Kidney epithelial cell (primary cell): ENCODE measurements around the gene ECEL1. TPM values are rescaled to one million over a fixed set of nuclear protein-coding genes. Genes with fewer than 3 reads are reported as not detected.
"Not testable (repeated sequence)": the region's sequence is repeated elsewhere in the genome, so short reads cannot be mapped to it uniquely, and the experiment has no call there.

ENCODE experiments used
- DNase-seq: peaks from one replicate; pipeline ENCODE4 v3.0.0-alpha.2; 2010; ENCODE audit warnings: low read depth
- H3K27me3 ChIP-seq: 2 replicates; pipeline ENCODE4 v1.6.0; 2011; ENCODE audit warnings: low read length; ENCODE audit not compliant: control insufficient read depth, insufficient read depth
- H3K36me3 ChIP-seq: 2 replicates; pipeline ENCODE4 v1.5.1; 2011; ENCODE audit warnings: low read length; ENCODE audit not compliant: control insufficient read depth, insufficient read depth
- H3K4me3 ChIP-seq: 2 replicates; pipeline ENCODE4 v1.5.1; 2011; ENCODE audit warnings: low read depth, mild to moderate bottlenecking, control low read depth, low read length
- total RNA-seq: library from RNA; depleted of rRNA; stranded (reverse); fragments of >200 nt; gene quantifications from 2 replicates; pipeline ENCODE4 v1.2.3, GENCODE V29; 2015
- TF ChIP-seq, protein P1 (sequence below): IDR thresholded peaks from 2 replicates; pipeline ENCODE4 v1.5.1; 2011; ENCODE audit warnings: mild to moderate bottlenecking, moderate library complexity, low read length, control low read depth, inconsistent platforms; ENCODE audit not compliant: insufficient read depth, poor library complexity, severe bottlenecking

Gene ECEL1
- total RNA-seq, 1 donor from 2014 or later, result 2.2 TPM

DNA sequence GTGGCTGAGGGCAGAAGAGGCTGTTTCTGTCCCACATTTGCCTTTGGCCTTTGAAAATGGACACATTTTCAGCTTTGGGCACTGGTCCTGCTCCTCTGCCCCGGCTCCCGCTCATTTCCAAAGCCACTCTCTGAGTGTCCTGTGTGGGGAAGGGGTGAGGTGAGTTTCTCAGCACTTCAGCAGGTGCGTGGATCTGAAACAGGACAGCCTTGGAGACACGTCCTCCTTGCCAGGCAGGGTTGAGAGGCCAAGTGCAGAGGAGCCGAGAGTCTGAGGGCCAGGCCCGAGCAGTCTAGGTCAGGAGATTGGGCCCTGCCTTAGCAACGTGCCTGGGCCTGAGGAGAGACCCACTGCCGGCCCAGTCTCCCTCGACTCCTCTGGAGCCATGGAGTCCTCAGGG lies 53.5 kb downstream of the ECEL1 start:
- Histone ChIP-seq H3K4me3 (no peak overlapping the region), H3K27me3 (peaks cover 6% of the 10 kb centered on the region), H3K36me3 (no peaks in the 10 kb centered on the region)
- TF ChIP-seq, protein P1, sequence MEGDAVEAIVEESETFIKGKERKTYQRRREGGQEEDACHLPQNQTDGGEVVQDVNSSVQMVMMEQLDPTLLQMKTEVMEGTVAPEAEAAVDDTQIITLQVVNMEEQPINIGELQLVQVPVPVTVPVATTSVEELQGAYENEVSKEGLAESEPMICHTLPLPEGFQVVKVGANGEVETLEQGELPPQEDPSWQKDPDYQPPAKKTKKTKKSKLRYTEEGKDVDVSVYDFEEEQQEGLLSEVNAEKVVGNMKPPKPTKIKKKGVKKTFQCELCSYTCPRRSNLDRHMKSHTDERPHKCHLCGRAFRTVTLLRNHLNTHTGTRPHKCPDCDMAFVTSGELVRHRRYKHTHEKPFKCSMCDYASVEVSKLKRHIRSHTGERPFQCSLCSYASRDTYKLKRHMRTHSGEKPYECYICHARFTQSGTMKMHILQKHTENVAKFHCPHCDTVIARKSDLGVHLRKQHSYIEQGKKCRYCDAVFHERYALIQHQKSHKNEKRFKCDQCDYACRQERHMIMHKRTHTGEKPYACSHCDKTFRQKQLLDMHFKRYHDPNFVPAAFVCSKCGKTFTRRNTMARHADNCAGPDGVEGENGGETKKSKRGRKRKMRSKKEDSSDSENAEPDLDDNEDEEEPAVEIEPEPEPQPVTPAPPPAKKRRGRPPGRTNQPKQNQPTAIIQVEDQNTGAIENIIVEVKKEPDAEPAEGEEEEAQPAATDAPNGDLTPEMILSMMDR, result no peak
- DNase-seq, result no peak

DNA sequence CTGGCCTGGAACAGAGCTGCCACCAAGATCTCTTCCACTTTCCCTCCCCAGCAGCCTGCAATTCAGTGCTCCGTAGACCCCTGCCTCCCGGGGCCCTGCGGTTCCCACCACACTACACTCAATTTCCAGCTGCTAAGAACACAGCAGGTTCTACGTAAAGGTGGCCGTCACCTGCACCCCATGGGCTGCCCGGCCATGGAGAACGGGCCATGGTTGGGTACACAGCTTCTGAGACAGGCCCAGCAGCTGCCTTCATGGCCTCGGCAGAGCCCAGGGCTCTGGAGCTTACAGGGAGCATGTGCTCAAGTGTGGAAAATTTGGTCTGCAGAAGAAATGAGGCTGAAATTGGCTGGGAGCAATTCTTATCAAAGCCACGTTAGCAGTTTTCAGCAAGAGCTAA lies 54.0 kb downstream of the ECEL1 start:
- not testable (repeated sequence) for DNase-seq, H3K27me3 ChIP-seq, H3K36me3 ChIP-seq, H3K4me3 ChIP-seq

DNA sequence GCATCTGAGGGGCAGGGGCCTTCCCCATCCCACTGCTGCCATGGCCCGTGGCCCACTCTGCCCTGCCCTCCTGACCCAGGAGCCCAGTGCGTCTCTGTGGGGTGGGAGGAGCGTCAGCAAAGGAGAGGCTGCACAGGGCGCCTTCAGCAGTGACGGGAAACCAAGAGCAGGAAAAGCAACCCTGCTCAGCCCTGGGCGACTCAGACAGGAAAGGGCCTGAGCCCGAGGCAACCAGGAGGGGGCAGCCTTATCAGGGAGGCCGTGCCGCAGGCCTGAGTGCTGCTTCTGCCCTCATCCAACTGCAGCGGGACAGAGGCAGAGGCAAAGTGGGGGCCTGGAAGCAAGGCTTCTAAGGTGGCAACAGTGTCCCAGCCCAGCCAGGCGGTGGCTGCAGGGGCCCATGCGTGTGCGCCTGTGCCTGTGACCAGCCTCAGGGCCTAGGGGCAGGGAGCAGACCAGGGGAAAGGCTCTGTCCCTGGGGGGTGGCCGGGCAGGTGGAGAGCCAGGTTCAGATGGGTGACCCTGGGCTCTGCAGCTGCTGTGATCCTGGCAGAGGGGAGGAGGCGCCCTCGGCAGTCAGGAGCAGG lies 54.9 kb downstream of the ECEL1 start:
- Histone ChIP-seq H3K36me3 (no peaks in the 10 kb centered on the region), H3K4me3 (no peak overlapping the region), H3K27me3 (peaks cover 2% of the 10 kb centered on the region)
- TF ChIP-seq, protein P1, result no peak
- DNase-seq, result no peak

DNA sequence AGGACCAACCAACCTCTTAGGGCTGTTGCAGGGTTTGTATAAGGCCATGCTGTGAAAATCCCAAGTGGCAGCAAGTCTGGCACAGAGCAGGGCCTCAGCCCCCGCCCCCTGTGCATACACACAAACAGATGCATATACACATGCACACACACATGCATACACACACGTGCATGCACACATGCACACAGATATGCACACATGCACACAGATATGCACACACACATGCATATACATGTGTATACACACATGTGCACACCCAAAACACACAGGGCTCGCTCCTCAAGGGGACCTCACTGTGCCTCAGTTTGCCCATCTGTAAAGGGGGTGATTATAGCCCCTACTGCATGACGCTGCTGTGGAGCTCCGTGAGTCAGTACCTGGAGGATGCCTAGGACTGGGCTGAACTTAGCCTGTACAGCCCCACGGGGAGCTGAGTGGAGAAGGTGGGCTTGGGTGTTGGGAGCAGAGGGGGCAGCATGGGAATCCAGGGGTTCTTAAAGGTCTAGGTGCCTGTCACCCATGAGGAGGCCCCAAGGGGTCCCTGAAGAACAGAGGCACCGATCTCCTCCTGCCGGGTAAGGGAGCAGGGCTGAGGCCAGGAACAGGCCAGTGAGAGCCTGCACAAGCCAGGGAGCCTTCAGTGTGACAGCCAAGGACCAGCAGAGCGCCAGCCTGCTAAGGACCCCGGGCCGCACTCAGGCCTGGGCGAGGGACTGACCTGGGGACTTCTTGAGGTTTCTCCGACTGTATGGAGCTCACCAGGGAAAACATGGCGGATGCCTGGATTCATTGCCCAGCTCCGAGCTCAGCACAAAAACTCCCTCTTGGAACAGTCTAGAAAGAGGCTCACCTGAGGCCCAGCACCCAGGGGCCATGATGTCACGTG lies 55.7 kb downstream of the ECEL1 start:
- no peak overlapping the region for H3K4me3 ChIP-seq
- H3K27me3 ChIP-seq, result peaks cover 2% of the 10 kb centered on the region

More for the DNA sequence above, 55.7 kb downstream of the ECEL1 start:
- no peaks in the 10 kb centered on the region for H3K36me3 ChIP-seq
- DNase-seq, result no peak
- TF ChIP-seq, protein P1, result no peak

Other genes starting within 250 kb of the ECEL1 start
- gene ALPP, start 109.1 kb downstream of the ECEL1 start, total RNA-seq, result not detected in 2 replicates
- gene ALPG, start 81.0 kb downstream of the ECEL1 start, total RNA-seq, result not detected in 2 replicates
- gene ALPI, start 31.7 kb downstream of the ECEL1 start, total RNA-seq, result not detected in 2 replicates
- not detected in 2 replicates for gene PRSS56, start 32.6 kb upstream of the ECEL1 start, total RNA-seq
- gene CHRND, start 38.3 kb upstream of the ECEL1 start, total RNA-seq, result not detected in 2 replicates
- not detected in 2 replicates for gene CHRNG, start 51.9 kb upstream of the ECEL1 start, total RNA-seq
- gene TIGD1, start 62.7 kb upstream of the ECEL1 start, total RNA-seq, result 2.9 and 3.3 TPM in 2 replicates
- gene EIF4E2, start 62.9 kb upstream of the ECEL1 start, total RNA-seq, result 66.9 and 73.1 TPM in 2 replicates
- gene EFHD1, start 145.8 kb upstream of the ECEL1 start, total RNA-seq, result 3.6 and 6.5 TPM in 2 replicates
- 39.4 and 46.7 TPM in 2 replicates for gene GIGYF2, start 209.5 kb upstream of the ECEL1 start, total RNA-seq